GM19328 (cell line): ENCODE measurements around the gene PROC.
"Not testable (repeated sequence)": the region's sequence is repeated elsewhere in the genome, so short reads cannot be mapped to it uniquely, and the experiment has no call there.

ENCODE experiments used
- ATAC-seq: cut with Tn5 transposase; IDR thresholded peaks from one replicate; pipeline ENCODE4 v1.9.1; 2021; ENCODE audit warnings: mild to moderate bottlenecking, moderate library complexity; ENCODE audit not compliant: unreplicated experiment

The PROC gene

DNA sequence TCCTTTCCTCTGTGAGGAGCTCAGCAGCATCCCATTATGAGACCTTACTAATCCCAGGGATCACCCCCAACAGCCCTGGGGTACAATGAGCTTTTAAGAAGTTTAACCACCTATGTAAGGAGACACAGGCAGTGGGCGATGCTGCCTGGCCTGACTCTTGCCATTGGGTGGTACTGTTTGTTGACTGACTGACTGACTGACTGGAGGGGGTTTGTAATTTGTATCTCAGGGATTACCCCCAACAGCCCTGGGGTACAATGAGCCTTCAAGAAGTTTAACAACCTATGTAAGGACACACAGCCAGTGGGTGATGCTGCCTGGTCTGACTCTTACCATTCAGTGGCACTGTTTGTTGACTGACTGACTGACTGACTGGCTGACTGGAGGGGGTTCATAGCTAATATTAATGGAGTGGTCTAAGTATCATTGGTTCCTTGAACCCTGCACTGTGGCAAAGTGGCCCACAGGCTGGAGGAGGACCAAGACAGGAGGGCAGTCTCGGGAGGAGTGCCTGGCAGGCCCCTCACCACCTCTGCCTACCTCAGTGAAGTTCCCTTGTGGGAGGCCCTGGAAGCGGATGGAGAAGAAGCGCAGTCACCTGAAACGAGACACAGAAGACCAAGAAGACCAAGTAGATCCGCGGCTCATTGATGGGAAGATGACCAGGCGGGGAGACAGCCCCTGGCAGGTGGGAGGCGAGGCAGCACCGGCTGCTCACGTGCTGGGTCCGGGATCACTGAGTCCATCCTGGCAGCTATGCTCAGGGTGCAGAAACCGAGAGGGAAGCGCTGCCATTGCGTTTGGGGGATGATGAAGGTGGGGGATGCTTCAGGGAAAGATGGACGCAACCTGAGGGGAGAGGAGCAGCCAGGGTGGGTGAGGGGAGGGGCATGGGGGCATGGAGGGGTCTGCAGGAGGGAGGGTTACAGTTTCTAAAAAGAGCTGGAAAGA, 7.6 kb downstream of the PROC start:
- ATAC-seq = no peak

DNA sequence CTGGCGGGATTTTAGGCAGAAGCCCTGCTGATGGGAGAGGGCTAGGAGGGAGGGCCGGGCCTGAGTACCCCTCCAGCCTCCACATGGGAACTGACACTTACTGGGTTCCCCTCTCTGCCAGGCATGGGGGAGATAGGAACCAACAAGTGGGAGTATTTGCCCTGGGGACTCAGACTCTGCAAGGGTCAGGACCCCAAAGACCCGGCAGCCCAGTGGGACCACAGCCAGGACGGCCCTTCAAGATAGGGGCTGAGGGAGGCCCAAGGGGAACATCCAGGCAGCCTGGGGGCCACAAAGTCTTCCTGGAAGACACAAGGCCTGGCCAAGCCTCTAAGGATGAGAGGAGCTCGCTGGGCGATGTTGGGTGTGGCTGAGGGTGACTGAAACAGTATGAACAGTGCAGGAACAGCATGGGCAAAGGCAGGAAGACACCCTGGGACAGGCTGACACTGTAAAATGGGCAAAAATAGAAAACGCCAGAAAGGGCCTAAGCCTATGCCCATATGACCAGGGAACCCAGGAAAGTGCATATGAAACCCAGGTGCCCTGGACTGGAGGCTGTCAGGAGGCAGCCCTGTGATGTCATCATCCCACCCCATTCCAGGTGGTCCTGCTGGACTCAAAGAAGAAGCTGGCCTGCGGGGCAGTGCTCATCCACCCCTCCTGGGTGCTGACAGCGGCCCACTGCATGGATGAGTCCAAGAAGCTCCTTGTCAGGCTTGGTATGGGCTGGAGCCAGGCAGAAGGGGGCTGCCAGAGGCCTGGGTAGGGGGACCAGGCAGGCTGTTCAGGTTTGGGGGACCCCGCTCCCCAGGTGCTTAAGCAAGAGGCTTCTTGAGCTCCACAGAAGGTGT, 8.5 kb downstream of the PROC start:
- ATAC-seq = no peak

DNA sequence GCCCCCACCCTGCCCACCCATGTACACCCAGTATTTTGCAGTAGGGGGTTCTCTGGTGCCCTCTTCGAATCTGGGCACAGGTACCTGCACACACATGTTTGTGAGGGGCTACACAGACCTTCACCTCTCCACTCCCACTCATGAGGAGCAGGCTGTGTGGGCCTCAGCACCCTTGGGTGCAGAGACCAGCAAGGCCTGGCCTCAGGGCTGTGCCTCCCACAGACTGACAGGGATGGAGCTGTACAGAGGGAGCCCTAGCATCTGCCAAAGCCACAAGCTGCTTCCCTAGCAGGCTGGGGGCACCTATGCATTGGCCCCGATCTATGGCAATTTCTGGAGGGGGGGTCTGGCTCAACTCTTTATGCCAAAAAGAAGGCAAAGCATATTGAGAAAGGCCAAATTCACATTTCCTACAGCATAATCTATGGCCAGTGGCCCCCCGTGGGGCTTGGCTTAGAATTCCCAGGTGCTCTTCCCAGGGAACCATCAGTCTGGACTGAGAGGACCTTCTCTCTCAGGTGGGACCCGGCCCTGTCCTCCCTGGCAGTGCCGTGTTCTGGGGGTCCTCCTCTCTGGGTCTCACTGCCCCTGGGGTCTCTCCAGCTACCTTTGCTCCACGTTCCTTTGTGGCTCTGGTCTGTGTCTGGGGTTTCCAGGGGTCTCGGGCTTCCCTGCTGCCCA, 9.3 kb downstream of the PROC start:
- no peak for ATAC-seq

DNA sequence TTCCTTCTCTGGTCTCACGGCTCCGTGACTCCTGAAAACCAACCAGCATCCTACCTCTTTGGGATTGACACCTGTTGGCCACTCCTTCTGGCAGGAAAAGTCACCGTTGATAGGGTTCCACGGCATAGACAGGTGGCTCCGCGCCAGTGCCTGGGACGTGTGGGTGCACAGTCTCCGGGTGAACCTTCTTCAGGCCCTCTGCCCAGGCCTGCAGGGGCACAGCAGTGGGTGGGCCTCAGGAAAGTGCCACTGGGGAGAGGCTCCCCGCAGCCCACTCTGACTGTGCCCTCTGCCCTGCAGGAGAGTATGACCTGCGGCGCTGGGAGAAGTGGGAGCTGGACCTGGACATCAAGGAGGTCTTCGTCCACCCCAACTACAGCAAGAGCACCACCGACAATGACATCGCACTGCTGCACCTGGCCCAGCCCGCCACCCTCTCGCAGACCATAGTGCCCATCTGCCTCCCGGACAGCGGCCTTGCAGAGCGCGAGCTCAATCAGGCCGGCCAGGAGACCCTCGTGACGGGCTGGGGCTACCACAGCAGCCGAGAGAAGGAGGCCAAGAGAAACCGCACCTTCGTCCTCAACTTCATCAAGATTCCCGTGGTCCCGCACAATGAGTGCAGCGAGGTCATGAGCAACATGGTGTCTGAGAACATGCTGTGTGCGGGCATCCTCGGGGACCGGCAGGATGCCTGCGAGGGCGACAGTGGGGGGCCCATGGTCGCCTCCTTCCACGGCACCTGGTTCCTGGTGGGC, 10.0 kb downstream of the PROC start:
- no peak for ATAC-seq

DNA sequence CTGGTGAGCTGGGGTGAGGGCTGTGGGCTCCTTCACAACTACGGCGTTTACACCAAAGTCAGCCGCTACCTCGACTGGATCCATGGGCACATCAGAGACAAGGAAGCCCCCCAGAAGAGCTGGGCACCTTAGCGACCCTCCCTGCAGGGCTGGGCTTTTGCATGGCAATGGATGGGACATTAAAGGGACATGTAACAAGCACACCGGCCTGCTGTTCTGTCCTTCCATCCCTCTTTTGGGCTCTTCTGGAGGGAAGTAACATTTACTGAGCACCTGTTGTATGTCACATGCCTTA, 10.5 kb downstream of the PROC start:
- ATAC-seq = no peak

DNA sequence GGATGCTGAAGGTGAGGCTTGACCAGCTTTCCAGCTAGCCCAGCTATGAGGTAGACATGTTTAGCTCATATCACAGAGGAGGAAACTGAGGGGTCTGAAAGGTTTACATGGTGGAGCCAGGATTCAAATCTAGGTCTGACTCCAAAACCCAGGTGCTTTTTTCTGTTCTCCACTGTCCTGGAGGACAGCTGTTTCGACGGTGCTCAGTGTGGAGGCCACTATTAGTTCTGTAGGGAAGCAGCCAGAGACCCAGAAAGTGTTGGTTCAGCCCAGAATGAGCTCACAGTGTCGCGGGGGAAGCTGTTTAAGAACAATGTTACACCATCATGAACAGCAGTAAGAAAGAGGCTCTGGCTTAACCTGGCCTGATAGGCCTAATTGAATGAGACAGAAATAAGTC, 11.1 kb downstream of the PROC start:
- no peak for ATAC-seq

DNA sequence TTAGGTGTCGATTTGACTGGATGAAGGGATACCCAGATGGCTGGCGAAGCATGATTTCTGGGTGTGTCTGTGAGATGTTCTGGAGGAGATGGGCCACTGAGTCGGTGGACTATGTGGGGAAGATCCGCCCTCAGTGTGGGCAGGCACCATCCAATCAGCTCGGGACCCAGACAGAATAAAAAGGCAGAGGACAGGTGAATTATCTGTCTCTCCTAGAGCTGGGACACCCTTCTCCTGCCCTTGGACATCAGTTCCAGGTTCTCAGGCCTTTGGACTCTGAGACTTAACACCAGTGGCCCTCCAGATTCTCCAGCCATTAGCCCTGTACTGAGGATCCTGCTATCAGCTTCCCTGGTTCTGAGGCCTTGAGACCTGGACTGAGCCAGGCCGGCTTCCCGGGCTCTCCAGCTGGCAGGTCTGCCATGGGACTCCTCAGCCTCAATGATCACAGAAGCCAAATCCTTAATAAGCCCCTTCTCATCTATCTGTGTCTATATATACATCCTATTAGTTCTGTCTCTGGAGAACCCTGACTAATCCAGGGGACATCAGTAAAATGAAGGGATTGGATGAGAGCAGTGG, 11.7 kb downstream of the PROC start:
- ATAC-seq = no peak

DNA sequence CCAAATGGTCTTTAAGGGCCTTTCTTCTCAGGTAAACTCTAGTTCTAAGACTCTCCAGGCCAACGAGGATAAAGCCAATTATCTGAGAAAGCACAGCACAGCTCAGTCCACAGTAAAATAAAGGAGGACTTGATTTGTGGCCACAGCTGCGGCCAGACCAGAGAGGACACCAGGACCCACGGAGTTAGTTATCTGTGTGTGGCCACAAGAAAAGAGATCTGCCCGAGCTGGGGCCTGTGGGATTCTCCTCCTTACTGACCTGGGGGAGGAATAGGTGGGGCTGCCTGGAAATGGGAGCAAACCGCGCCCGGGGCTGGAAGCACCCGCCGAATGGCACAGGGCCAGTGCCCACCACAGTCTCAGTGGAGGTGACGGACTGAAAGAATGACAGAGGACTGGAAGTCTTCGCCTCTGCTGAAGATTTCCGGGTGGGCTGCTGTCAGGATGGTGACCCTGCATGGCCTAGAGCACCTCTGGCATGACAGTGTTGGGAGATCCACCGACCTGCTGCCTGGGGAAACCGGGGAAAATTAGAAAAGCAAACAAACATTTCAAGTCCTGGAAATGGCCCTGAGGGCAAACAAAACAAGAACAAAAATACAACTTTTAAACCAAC, 13.3 kb downstream of the PROC start:
- ATAC-seq = no peak

DNA sequence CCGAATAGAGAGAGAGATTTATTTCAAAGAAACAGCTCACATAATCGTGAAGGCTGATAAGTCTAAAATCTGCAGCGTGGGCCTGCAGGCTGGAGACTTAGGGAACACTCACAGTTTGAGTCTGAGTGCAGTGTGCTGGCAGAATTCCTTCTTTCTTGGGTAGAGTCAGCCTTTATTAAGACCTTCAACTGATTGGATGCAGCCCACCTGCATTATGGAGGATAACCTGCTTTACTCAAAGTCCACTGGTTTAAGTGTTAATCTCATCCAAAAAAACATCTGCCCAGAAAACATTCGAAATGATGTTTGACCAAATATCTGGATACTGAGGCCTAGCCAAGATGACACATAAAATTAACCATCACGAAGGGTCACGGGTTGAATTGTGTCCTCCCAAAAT, 16.3 kb downstream of the PROC start:
- ATAC-seq = no peak

DNA sequence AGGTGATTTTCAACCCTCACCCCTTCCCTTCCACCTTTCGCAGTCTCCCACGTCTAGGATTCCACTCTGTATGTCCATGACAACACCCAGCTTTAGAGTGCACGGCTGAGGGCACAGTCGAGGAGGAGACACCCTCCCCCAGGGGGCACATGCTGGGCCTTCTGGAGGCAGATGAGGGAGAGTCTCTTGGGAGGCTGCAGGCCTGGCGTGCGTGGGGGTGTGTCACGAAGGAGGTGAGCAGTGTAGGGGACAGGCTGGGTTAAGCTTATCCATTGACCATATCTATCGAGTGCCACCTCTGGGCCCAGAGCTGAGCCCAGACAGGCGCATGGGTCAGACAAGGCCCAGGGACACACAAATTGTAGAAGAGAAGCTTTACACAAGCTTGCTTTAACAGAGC, 18.8 kb downstream of the PROC start:
- no peak for ATAC-seq

DNA sequence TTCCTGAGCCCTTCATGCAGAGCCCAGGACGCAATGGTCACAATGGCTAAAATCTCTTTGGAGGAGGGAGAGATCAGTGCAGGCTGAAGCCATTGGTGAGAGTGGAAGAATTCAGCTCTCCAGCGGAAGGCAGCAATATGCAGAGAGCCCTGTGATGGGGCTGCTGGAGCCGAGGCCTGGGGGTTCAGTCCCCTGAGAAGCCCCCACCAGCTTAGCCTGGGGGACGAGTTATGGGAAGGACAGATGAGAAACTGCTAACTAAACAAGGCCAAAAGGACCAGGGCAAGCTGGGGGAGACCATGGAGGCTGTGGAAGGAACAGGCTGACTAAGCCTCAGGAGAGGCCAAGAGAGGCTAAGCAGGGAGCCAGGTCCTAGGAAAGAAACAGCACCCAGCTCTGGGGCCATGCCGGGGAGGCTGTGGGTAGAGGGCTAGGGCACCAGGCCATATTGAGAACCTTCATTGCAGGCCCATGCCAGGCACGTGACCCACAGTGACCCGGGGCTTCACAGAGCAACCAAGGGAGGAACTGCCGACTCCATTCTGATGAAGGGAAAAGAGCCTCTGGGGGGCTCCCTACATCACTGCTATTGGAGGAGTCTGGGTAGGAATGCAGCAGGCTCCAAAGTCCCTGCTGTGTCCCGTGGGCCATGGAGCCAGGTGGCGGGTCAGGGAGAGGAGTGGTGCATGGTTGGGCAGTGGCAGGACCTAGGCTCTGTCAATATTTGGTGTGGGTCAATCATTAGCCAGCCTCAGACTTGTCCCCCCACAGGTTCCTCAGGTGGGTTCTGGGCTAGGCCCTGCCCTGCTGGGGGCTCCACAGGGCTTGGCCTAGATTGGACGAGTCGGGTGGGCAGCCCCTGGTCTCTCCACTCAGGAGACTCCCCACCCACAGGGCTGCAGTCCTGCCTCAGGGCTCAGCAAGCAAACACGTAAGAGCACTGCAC, 19.8 kb downstream of the PROC start:
- ATAC-seq = no peak

DNA sequence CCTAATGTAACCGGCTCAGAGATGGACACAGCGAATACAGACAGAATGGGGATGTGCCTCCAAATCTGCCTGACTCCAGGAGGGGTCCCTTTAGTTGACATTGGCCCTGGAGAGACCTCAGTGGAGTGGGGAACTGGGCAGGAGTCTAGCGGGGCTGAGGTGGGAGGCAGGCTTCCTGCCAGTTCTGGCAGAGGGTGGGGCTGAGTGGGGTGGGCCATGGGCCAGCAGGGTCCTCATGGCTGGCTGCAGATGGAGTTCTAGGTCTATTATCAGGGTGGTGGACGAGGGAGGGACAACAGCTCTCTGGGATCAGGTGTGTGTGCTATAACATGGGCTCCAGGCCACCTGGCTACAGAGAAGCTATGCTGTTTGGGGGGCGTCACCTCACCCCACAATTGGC, 21.1 kb downstream of the PROC start:
- ATAC-seq = no peak

DNA sequence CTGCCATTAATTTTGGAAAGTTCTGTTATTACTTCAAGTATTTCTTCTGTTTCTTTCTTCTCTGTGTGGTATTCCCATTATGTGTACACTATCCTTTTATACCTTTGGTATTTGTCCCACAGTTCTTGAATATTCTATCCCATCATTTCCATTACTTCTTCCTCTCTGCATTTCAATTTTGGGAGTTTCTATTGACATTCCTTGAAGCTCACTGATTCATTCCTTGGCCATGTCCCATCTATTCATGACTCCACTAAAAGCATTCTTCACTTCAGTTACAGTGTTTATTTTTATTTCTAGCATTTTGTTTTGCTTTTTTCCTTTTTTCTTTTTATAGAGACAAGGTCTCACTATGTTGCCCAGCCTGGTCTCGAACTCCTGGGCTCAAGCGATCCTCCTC, 30.3 kb downstream of the PROC start:
- ATAC-seq = no peak

DNA sequence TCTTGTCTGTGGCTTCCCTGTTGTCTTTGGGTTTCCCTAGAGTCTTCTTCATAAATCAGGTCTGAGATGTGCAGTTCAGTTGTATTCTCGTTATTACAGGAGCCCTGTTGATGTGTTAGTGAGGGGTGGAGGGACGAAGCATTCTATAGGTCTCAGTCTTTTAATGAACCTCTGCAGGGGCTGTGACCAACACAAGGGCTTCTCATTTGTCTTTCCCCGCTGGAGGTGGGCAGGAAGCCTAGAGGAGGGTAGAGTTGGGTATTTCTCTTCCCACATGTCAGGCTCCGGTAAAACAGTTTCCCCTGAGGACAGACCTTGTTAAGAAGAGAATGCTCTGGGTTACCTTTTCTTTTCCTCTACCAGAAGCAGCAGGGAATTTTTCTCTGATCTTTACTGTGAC, 31.2 kb downstream of the PROC start:
- ATAC-seq = no peak

DNA sequence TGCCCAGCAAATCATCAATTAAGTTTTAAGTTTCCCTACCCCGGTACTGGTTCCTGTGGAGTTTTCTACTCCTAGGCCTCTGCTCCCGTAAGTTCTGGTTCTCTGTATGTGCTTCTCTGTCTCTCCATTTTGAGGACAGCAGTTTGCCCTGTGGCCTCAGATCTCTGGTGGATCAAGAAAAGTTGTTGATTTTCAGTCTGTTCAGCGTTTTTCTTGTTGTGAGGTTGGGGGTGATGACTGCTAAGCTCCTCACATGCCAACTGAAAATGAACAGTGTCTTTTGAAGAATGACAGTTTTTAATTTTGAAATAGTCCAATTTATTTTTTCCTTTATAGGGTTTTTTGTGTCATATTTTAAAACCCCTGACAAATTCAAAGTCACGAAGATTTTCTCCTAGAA, 31.7 kb downstream of the PROC start:
- no peak for ATAC-seq

DNA sequence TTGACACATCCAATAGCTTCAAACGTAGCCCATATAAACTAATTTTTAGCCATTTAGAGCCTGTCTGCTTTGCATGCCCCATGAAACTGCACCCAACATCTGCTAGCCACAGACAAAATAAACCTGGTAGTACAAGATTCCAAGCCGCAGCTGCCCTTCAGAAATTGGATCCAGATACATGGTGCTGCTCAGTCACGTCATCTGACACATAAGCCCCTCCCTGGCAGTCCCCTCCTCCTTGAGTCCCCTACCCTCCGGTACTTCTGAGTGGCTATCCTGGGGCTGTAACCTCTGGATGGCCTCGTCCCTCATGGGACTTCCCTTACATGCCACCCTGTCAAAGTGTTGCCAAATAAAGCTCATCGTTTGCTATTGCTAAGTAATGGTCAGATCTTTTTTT, 33.8 kb downstream of the PROC start:
- no peak for ATAC-seq

DNA sequence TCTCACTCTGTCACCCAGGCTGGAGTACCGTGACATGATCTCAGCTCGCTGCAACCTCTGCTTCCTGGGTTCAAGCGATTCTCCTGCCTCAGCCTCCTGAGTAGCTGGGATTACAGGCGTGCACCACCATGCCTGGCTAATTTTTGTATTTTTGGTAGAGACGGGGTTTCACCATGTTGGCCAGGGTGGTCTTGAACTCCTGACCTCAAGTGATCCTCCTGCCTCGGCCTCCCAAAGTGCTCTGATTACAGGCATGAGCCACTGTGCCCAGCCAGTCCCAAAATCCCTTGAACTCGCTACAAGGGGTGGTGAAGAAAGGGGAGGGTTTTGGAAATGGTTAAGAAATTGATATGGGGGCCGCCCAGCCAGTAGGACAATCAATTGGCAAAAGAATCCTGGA, 34.2 kb downstream of the PROC start:
- not testable (repeated sequence) for ATAC-seq

DNA sequence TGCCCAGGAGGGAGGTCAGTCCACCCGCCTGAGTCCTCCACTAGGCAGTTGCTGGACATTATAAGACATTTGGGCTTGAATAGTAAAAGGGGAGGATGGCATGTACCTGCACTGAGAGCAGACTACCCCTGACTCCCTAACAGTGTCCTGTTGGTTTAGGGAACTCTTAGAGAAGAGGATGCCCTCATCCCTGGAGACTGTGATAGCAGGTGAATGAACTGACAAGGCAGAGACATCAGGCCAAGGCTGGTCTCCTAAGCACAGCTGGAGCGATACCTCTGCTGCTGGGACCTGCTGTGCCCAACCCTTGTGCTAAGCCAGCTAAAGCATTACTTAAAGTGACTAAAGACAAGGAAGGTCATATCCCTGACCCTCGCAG, 34.8 kb downstream of the PROC start:
- no peak for ATAC-seq
